GM21737 (cell line): Measurements from ENCODE around the gene TMEM109.

Experiments used
- ATAC-seq: cut with Tn5 transposase; IDR thresholded peaks from one replicate; pipeline ENCODE4 v1.9.1; 2021; ENCODE audit warnings: mild to moderate bottlenecking, moderate library complexity; ENCODE audit not compliant: unreplicated experiment

The TMEM109 gene

GRCh38 chr11:60878245-60879101, 35.5 kb upstream of the TMEM109 start:
- ATAC-seq = no peak

- no peak for ATAC-seq
Observed at GRCh38 chr11:60879104-60879503, 34.9 kb upstream of the TMEM109 start.

- ATAC-seq = no peak
Observed at GRCh38 chr11:60879971-60880588, 33.9 kb upstream of the TMEM109 start.

- ATAC-seq = no peak
Observed at GRCh38 chr11:60880643-60881282, 33.2 kb upstream of the TMEM109 start.

GRCh38 chr11:60887556-60887955, 26.4 kb upstream of the TMEM109 start:
- no peak for ATAC-seq

- ATAC-seq = no peak
Observed at GRCh38 chr11:60889869-60890311, 24.1 kb upstream of the TMEM109 start.

GRCh38 chr11:60890696-60891095, 23.3 kb upstream of the TMEM109 start:
- ATAC-seq = no peak

GRCh38 chr11:60891103-60891741, 22.7 kb upstream of the TMEM109 start:
- ATAC-seq = no peak

GRCh38 chr11:60895687-60896086, 18.3 kb upstream of the TMEM109 start:
- ATAC-seq = no peak

GRCh38 chr11:60897496-60897895, 16.5 kb upstream of the TMEM109 start:
- ATAC-seq = no peak

GRCh38 chr11:60899046-60899936, 14.7 kb upstream of the TMEM109 start:
- no peak for ATAC-seq

- no peak for ATAC-seq
Observed at GRCh38 chr11:60899977-60900376, 14.0 kb upstream of the TMEM109 start.

- no peak for ATAC-seq
Observed at GRCh38 chr11:60900673-60901404, 13.1 kb upstream of the TMEM109 start.

- ATAC-seq = no peak
Observed at GRCh38 chr11:60902625-60903024, 11.3 kb upstream of the TMEM109 start.

GRCh38 chr11:60905047-60905446, 8.9 kb upstream of the TMEM109 start:
- no peak for ATAC-seq

- no peak for ATAC-seq
Observed at GRCh38 chr11:60905551-60906113, 8.3 kb upstream of the TMEM109 start.

GRCh38 chr11:60906132-60906972, 7.6 kb upstream of the TMEM109 start, which contains the start of gene PRPF19:
PRPF19 (minus strand) TSS chr11:60906585; CDS start chr11:60906382, 203 bp downstream.
- ATAC-seq = peak; percentile 73

GRCh38 chr11:60908803-60909202, 5.2 kb upstream of the TMEM109 start:
- ATAC-seq = no peak
